GM23248 (cell line): Measurements from ENCODE around the gene STRAP. TPM values are rescaled to one million over a fixed set of nuclear protein-coding genes. Genes with fewer than 3 reads are reported as not detected.

Source experiments
- DNase-seq: peaks from one replicate; pipeline ENCODE4 v3.0.0-alpha.2; 2015
- H2AFZ ChIP-seq: fragments of 200-600 bp; sonication (generic); 2 replicates; pipeline ENCODE4 v1.6.1; 2016; ENCODE audit warnings: antibody characterized with exemption
- H3F3A ChIP-seq: fragments of 200-600 bp; sonication (generic); 2 replicates; pipeline ENCODE4 v1.6.1; 2016; ENCODE audit warnings: mild to moderate bottlenecking, antibody characterized with exemption, mixed run types; ENCODE audit not compliant: insufficient read depth
- H3K27ac ChIP-seq: fragments of 200-600 bp; sonication (generic); 2 replicates; pipeline ENCODE4 v1.5.1; 2016; ENCODE audit warnings: mild to moderate bottlenecking
- H3K27me3 ChIP-seq: fragments of 200-600 bp; sonication (generic); replicated peaks from 2 replicates; pipeline ENCODE4 v1.6.1; 2016; ENCODE audit warnings: mild to moderate bottlenecking; ENCODE audit not compliant: insufficient read depth
- H3K36me3 ChIP-seq: fragments of 200-600 bp; sonication (generic); 2 replicates; pipeline ENCODE4 v1.6.1; 2016; ENCODE audit warnings: low read depth, mild to moderate bottlenecking
- H3K4me1 ChIP-seq: fragments of 200-600 bp; sonication (generic); 2 replicates; pipeline ENCODE4 v1.6.1; 2016; ENCODE audit warnings: mild to moderate bottlenecking; ENCODE audit not compliant: insufficient read depth
- H3K4me2 ChIP-seq: fragments of 200-600 bp; sonication (generic); one replicate; pipeline ENCODE4 v1.6.1; 2016; ENCODE audit warnings: mild to moderate bottlenecking; ENCODE audit not compliant: unreplicated experiment
- H3K4me3 ChIP-seq: fragments of 200-600 bp; sonication (generic); 2 replicates; pipeline ENCODE4 v1.5.1; 2016; ENCODE audit warnings: mild to moderate bottlenecking
- H3K79me2 ChIP-seq: fragments of 200-600 bp; sonication (generic); 2 replicates; pipeline ENCODE4 v1.6.1; 2016; ENCODE audit warnings: mild to moderate bottlenecking; ENCODE audit not compliant: insufficient read depth
- H3K9ac ChIP-seq: fragments of 200-600 bp; sonication (generic); 2 replicates; pipeline ENCODE4 v1.6.1; 2016; ENCODE audit warnings: mild to moderate bottlenecking
- H3K9me2 ChIP-seq: fragments of 200-600 bp; sonication (generic); 2 replicates; pipeline ENCODE4 v1.6.1; 2016; ENCODE audit warnings: mixed run types, mild to moderate bottlenecking, moderate library complexity; ENCODE audit not compliant: insufficient read depth
- H3K9me3 ChIP-seq: fragments of 200-600 bp; sonication (generic); one replicate; pipeline ENCODE4 v1.6.1; 2017; ENCODE audit warnings: low read depth
- H4K20me1 ChIP-seq: fragments of 200-600 bp; sonication (generic); 2 replicates; pipeline ENCODE4 v1.6.0; 2016; ENCODE audit not compliant: insufficient read depth
- EZH2 ChIP-seq: fragments of 200-600 bp; sonication (generic); IDR thresholded peaks from 2 replicates; pipeline ENCODE4 v1.6.1; 2018; ENCODE audit warnings: antibody characterized with exemption, mild to moderate bottlenecking; ENCODE audit not compliant: insufficient read depth, poor library complexity, severe bottlenecking
- EZH2phosphoT487 ChIP-seq: fragments of 200-600 bp; sonication (generic); IDR thresholded peaks from 2 replicates; pipeline ENCODE4 v1.6.1; 2018; ENCODE audit warnings: antibody characterized with exemption, moderate library complexity, mild to moderate bottlenecking, low read depth; ENCODE audit not compliant: insufficient read depth
- WGBS, 2 experiments: methylation state at CpG; one replicate each; pipeline ENCODE4 v1.1.6; 2015 to 2017; ENCODE audit warnings: low lambda C conversion rate in 2 of 2, low coverage in 1 of 2; ENCODE audit errors: missing lambda C conversion rate in 2 of 2; 5-methylcytosine and 5-hydroxymethylcytosine counted together
- in situ Hi-C: fragments of 300-500 bp; cut with MboI; formaldehyde crosslinking; loops from 2 replicates; pipeline ENCODE4 v1.15.0; 2020
- polyA plus RNA-seq: library from polyadenylated mRNA; unstranded; fragments of >200 nt; fragmentation: Nextera tagmentation; extraction: Ambion mirVana; gene quantifications from 2 replicates; pipeline ENCODE4 v1.2.1, GENCODE V29; 2016
- total RNA-seq: library from RNA; depleted of rRNA; stranded (reverse); fragments of >200 nt; shearing (Covaris generic); gene quantifications from 2 replicates; pipeline ENCODE4 v1.2.3, GENCODE V29; 2014

Gene STRAP
- total and polyA plus RNA-seq, 2 experiments from 2014 or later, result 128 to 284 TPM

GRCh38 chr12:15896867-15897266 is 14.7 kb downstream of the STRAP start:
- peaks cover 74% of the 10 kb centered on the region for H3K36me3 ChIP-seq
- H3K9ac ChIP-seq, result no peak overlapping the region
- TF ChIP-seq EZH2phosphoT487 (no peak), EZH2 (no peak)
- H3K4me3 ChIP-seq, result no peak overlapping the region
- H2AFZ ChIP-seq, result no peak overlapping the region
- WGBS, 2 experiments, result 42 to 60% methylated on average over 1 of the region's 1 CpG
- H3K4me1 ChIP-seq, result peaks cover 20% of the 10 kb centered on the region
- no peaks in the 10 kb centered on the region for H3K9me2 ChIP-seq
- H3K4me2 ChIP-seq, result no peak overlapping the region
- in situ Hi-C loops, result no loop called here
- H3F3A ChIP-seq, result peaks cover 42% of the 10 kb centered on the region
- no peaks in the 10 kb centered on the region for H4K20me1 ChIP-seq
- H3K27me3 ChIP-seq, result no peaks in the 10 kb centered on the region
- no peak for DNase-seq
- H3K9me3 ChIP-seq, result no peaks in the 10 kb centered on the region
- H3K79me2 ChIP-seq, result peaks cover 70% of the 10 kb centered on the region
- H3K27ac ChIP-seq, result peak overlapping the region; percentile 15

- 13 to 22% methylated on average over 2 of the region's 2 CpGs for WGBS, 2 experiments
- in situ Hi-C loops, result no loop called here
- H3K9me3 ChIP-seq, result no peaks in the 10 kb centered on the region
- TF ChIP-seq EZH2phosphoT487 (no peak), EZH2 (no peak)
- peaks cover 79% of the 10 kb centered on the region for H3K36me3 ChIP-seq
- no peaks in the 10 kb centered on the region for H3K27me3 ChIP-seq
- no peaks in the 10 kb centered on the region for H3K9me2 ChIP-seq
- H3K4me2 ChIP-seq, result peak overlapping the region; percentile 13
- peaks cover 65% of the 10 kb centered on the region for H3K79me2 ChIP-seq
- H3K4me1 ChIP-seq, result peaks cover 20% of the 10 kb centered on the region
- H3F3A ChIP-seq, result peaks cover 42% of the 10 kb centered on the region
- no peak overlapping the region for H3K9ac ChIP-seq
- peak; percentile 53 for DNase-seq
- no peak overlapping the region for H2AFZ ChIP-seq
- H4K20me1 ChIP-seq, result no peaks in the 10 kb centered on the region
- peak overlapping the region; percentile 15 for H3K27ac ChIP-seq
- no peak overlapping the region for H3K4me3 ChIP-seq
Measured at GRCh38 chr12:15897433-15897832, 15.2 kb downstream of the STRAP start.

- Histone ChIP-seq H3K9me3 (no peaks in the 10 kb centered on the region), H3K79me2 (peaks cover 47% of the 10 kb centered on the region), H4K20me1 (no peaks in the 10 kb centered on the region), H3K9me2 (no peaks in the 10 kb centered on the region), H3F3A (peaks cover 45% of the 10 kb centered on the region), H3K4me3 (no peak overlapping the region), H3K4me2 (no peak overlapping the region), H3K27me3 (no peaks in the 10 kb centered on the region), H3K36me3 (peaks cover 84% of the 10 kb centered on the region), H3K27ac (no peak overlapping the region), H3K9ac (no peak overlapping the region), H2AFZ (no peak overlapping the region), H3K4me1 (peaks cover 20% of the 10 kb centered on the region)
- in situ Hi-C loops, result no loop called here
- no peak for TF ChIP-seq EZH2phosphoT487
- TF ChIP-seq EZH2, result no peak
- DNase-seq, result peak; percentile 57
Measured at GRCh38 chr12:15899282-15899870, 17.2 kb downstream of the STRAP start.

- H3F3A ChIP-seq, result peaks cover 45% of the 10 kb centered on the region
- no peak for DNase-seq
- H3K9me3 ChIP-seq, result no peaks in the 10 kb centered on the region
- no peak overlapping the region for H3K4me3 ChIP-seq
- 93% methylated on average over 5 of the region's 5 CpGs for WGBS, 2 experiments
- no peak overlapping the region for H3K9ac ChIP-seq
- no peaks in the 10 kb centered on the region for H3K27me3 ChIP-seq
- no peaks in the 10 kb centered on the region for H3K4me1 ChIP-seq
- no peak for TF ChIP-seq EZH2
- no peak for TF ChIP-seq EZH2phosphoT487
- H4K20me1 ChIP-seq, result no peaks in the 10 kb centered on the region
- no peak overlapping the region for H3K4me2 ChIP-seq
- peaks cover 4% of the 10 kb centered on the region; the same call in 1 of the 2 replicates for H3K79me2 ChIP-seq
- no peak overlapping the region for H2AFZ ChIP-seq
- H3K36me3 ChIP-seq, result peaks cover 59% of the 10 kb centered on the region
- H3K27ac ChIP-seq, result no peak overlapping the region
- no peaks in the 10 kb centered on the region for H3K9me2 ChIP-seq
- in situ Hi-C loops, result no loop called here
Measured at GRCh38 chr12:15904378-15904920, 22.3 kb downstream of the STRAP start.

- Histone ChIP-seq H3K4me1 (peaks cover 13% of the 10 kb centered on the region; the same call in 1 of the 2 replicates), H3K4me2 (peak overlapping the region; percentile 88), H3F3A (peaks cover 53% of the 10 kb centered on the region), H3K4me3 (peak overlapping the region; percentile 79), H3K36me3 (peaks cover 10% of the 10 kb centered on the region), H3K9me2 (no peaks in the 10 kb centered on the region), H3K79me2 (peaks cover 34% of the 10 kb centered on the region), H2AFZ (peak overlapping the region; percentile 83), H4K20me1 (no peaks in the 10 kb centered on the region), H3K9me3 (no peaks in the 10 kb centered on the region), H3K9ac (peak overlapping the region; percentile 89), H3K27me3 (no peaks in the 10 kb centered on the region), H3K27ac (peak overlapping the region; percentile 81)
- TF ChIP-seq EZH2, result no peak
- no peak for TF ChIP-seq EZH2phosphoT487
- in situ Hi-C loops, result no loop called here
- no peak for DNase-seq
- WGBS, 2 experiments, result 68 to 70% methylated on average over 5 of the region's 5 CpGs
Measured at GRCh38 chr12:15910468-15910863, 28.3 kb downstream of the STRAP start.
